Activated B cell treated with CpG ODN at 0.5 μM for 24 hours (primary cell): Measurements from ENCODE around the gene POLR2A. TPM values are rescaled to one million over a fixed set of nuclear protein-coding genes. Genes with fewer than 3 reads are reported as not detected.

ENCODE experiments used
- ATAC-seq: fragments of 200-7000 bp; cut with Tn5 transposase; one replicate; pipeline ENCODE4 v1.10.0; 2021; ENCODE audit warnings: low read depth, mild to moderate bottlenecking, moderate library complexity
- CTCF ChIA-PET: fragments of 350-600 bp; sonication (Branson Sonifier 250); formaldehyde crosslinking; loops from one replicate; lab custom pipeline; 2021; ENCODE audit warnings: antibody characterized with exemption; lab: Charles Lee
- POLR2A ChIA-PET: fragments of 350-600 bp; sonication (Branson Sonifier 250); formaldehyde crosslinking; loops from one replicate; lab custom pipeline; 2021; ENCODE audit warnings: antibody characterized with exemption; lab: Charles Lee
- DNase-seq: peaks from one replicate; pipeline ENCODE4 v3.0.0; 2022
- H3K27ac Mint-ChIP-seq: one replicate; pipeline ENCODE4 v1.8.0; 2020; ENCODE audit warnings: mixed read lengths
- H3K27me3 Mint-ChIP-seq: one replicate; pipeline ENCODE4 v1.8.0; 2021; ENCODE audit warnings: mixed read lengths
- H3K36me3 Mint-ChIP-seq: one replicate; pipeline ENCODE4 v1.8.0; 2021; ENCODE audit warnings: low read depth, mixed read lengths
- H3K4me1 Mint-ChIP-seq: one replicate; pipeline ENCODE4 v1.8.0; 2021; ENCODE audit warnings: mixed read lengths
- H3K4me3 Mint-ChIP-seq: one replicate; pipeline ENCODE4 v1.8.0; 2020; ENCODE audit warnings: mild to moderate bottlenecking, mixed read lengths
- H3K9me3 Mint-ChIP-seq: one replicate; pipeline ENCODE4 v1.8.0; 2020; ENCODE audit warnings: mixed read lengths
- intact Hi-C: fragments of 100-400 bp; cut with micrococcal nuclease; formaldehyde crosslinking; loops from one replicate; pipeline ENCODE4 v1.15.1; 2024
- total RNA-seq: library from RNA; stranded (reverse); gene quantifications from 2 replicates; pipeline ENCODE4 v1.2.3, GENCODE V29; 2022
- TF ChIP-seq, protein P1 (sequence below): fragments of 200-600 bp; IDR thresholded peaks from one replicate; pipeline ENCODE4 v1.8.0; 2022; ENCODE audit warnings: antibody characterized with exemption, mild to moderate bottlenecking

The POLR2A gene
- total RNA-seq, result 148 and 162 TPM in 2 replicates

DNA sequence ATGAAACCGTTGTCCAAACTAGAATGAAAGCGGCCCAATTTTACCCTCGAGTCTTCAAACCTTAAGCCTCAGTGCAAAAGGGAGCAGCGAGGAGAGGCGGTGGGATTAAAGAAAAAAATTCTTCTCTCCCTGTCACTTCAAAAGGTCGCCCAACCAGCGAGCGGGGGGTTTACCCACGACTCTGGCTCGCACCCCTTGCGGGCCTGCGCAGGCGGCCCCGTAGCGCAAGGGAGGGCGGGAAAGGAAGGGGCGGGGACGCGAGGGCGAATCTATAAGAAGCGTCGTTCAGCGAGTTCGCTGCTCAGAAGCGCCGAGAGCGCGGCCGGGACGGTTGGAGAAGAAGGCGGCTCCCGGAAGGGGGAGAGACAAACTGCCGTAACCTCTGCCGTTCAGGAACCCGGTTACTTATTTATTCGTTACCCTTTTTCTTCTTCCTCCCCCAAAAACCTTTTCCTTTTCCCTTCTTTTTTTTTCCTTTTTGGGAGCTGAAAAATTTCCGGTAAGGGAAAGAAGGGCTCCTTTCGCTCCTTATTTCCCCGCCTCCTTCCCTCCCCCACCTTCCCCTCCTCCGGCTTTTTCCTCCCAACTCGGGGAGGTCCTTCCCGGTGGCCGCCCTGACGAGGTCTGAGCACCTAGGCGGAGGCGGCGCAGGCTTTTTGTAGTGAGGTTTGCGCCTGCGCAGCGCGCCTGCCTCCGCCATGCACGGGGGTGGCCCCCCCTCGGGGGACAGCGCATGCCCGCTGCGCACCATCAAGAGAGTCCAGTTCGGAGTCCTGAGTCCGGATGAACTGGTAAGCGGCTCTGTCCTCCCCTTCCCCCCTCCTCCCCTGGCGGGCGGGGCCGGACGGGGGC is at the start of gene POLR2A:
TSS of gene POLR2A (plus strand) at position 300 of the 852 bp plus-strand sequence.
- DNase-seq (peak; percentile 99), ATAC-seq (peak; percentile 66)
- H3K27me3 Mint-ChIP-seq, result no peaks in the 10 kb centered on the region
- H3K36me3 Mint-ChIP-seq, result peaks cover 44% of the 10 kb centered on the region
- POLR2A ChIA-PET, result interaction anchor here (0.6 to 5.0 kb wide), 67 partner anchors 8 to 1338 kb away, joined by 3 to 87 read pairs (median 5); partner anchors contain the start of genes ACAP1, CD68, CHRNB1 and CTC1
- intact Hi-C loops, result loop anchor here (1.0 to 5.0 kb wide), 16 partner anchors 29 to 359 kb away; partner anchors contain the start of genes CTDNEP1, EIF5A, ELP5 and NEURL4
- H3K4me3 Mint-ChIP-seq, result peak within 1 kb of the TSS; percentile 98
- TF ChIP-seq, protein P1, sequence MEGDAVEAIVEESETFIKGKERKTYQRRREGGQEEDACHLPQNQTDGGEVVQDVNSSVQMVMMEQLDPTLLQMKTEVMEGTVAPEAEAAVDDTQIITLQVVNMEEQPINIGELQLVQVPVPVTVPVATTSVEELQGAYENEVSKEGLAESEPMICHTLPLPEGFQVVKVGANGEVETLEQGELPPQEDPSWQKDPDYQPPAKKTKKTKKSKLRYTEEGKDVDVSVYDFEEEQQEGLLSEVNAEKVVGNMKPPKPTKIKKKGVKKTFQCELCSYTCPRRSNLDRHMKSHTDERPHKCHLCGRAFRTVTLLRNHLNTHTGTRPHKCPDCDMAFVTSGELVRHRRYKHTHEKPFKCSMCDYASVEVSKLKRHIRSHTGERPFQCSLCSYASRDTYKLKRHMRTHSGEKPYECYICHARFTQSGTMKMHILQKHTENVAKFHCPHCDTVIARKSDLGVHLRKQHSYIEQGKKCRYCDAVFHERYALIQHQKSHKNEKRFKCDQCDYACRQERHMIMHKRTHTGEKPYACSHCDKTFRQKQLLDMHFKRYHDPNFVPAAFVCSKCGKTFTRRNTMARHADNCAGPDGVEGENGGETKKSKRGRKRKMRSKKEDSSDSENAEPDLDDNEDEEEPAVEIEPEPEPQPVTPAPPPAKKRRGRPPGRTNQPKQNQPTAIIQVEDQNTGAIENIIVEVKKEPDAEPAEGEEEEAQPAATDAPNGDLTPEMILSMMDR, result no peak
- no peaks in the 10 kb centered on the region for H3K9me3 Mint-ChIP-seq
- H3K4me1 Mint-ChIP-seq, result peaks cover 69% of the 10 kb centered on the region
- H3K27ac Mint-ChIP-seq, result peak within 1 kb of the TSS; percentile 100
- CTCF ChIA-PET, result interaction anchor here (0.9 to 2.4 kb wide), 3 partner anchors 39 to 76 kb away, joined by 3 to 10 read pairs (median 3); no protein-coding TSS in a partner anchor

DNA sequence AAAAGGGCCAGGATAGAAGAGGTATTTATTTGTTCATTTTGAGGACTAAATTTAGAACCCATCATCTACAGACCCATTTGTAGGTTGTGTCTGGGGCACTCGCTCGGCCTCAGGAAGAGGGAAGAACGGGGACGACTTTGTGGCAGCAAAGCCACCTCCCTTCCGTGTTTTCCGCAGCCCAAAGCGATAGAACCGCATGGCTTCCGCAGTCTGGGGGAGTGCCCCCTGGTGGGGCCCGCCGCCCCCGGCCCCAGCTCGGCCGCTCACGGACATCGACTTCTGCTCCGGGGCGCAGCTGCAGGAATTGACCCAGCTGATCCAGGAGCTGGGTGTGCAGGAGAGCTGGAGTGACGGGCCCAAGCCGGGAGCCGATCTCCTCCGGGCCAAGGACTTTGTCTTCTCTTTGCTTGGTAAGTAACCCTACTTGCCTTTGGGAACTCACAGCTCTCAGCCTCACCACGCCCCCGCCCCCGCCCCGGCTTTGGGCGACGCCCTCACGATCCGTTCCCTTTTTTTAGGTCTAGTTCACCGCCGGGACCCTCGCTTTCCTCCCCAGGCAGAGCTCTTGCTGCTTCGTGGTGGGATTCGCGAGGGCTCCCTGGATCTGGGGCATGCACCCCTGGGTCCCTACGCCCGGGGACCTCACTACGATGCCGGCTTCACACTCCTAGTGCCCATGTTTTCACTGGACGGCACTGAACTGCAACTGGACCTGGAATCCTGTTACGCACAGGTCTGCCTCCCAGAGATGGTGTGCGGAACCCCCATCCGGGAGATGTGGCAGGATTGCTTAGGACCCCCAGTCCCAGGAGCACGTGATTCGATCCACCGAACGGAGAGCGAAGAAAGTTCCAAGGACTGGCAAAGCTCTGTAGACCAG is 48.2 kb upstream of the POLR2A start:
- POLR2A ChIA-PET, result interaction anchor here (0.5 to 3.9 kb wide), 32 partner anchors 8 to 390 kb away, joined by 3 to 87 read pairs (median 6); partner anchors contain the start of genes ACAP1, CD68, CHRNB1 and MPDU1

DNA sequence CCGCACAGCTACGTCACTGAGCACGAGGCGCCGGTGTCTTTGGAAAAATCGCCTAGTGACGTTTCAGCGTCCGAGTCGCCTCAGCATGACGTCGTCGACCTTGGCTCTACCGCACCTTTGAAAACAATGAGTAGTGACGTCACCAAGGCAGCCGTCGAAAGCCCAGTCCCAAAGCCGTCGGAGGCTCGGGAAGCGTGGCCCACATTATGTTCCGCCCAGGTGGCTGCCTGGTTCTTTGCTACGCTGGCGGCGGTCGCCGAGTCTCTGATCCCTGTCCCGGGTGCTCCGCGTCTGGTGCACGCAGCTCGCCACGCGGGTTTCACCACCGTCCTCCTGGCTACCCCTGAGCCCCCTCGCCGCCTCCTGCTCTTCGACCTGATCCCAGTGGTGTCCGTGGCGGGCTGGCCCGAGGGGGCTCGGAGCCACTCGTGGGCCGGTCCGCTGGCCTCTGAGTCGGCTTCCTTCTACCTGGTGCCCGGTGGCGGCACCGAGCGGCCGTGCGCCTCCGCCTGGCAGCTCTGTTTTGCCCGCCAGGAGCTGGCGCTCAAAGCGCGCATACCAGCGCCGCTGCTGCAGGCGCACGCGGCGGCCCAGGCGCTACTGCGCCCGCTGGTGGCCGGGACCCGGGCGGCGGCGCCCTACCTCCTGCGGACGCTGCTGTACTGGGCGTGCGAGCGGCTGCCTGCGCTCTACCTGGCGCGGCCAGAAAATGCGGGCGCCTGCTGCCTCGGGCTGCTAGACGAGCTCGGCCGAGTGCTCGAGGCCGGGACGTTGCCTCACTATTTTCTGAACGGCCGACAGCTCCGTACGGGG is 47.4 kb upstream of the POLR2A start:
- Mint-ChIP-seq H3K36me3 (peaks cover 4% of the 10 kb centered on the region), H3K4me1 (peaks cover 52% of the 10 kb centered on the region), H3K4me3 (peak overlapping the region; percentile 94), H3K27ac (peak overlapping the region; percentile 93), H3K27me3 (peaks cover 21% of the 10 kb centered on the region), H3K9me3 (no peaks in the 10 kb centered on the region)
- DNase-seq, result peak; percentile 74
- TF ChIP-seq, protein P1, result no peak
- intact Hi-C loops, result loop anchor here (1.0 to 5.0 kb wide), 3 partner anchors 80 to 389 kb away; no protein-coding TSS in a partner anchor
- POLR2A ChIA-PET, result interaction anchor here (0.9 to 3.9 kb wide), 18 partner anchors 9 to 250 kb away, joined by 3 to 87 read pairs (median 10); partner anchors contain the start of genes ACAP1, CD68, POLR2A and SENP3
- CTCF ChIA-PET, result interaction anchor here (0.8 to 3.0 kb wide), 34 partner anchors 9 to 448 kb away, joined by 3 to 31 read pairs (median 4); partner anchors contain the start of genes CHRNB1, SENP3, SLC2A4 and SLC35G6
- peak; percentile 53 for ATAC-seq

More for the DNA sequence above, 48.2 kb upstream of the POLR2A start:
- intact Hi-C loops, result loop anchor here (1.0 to 5.0 kb wide), 15 partner anchors 19 to 389 kb away; partner anchors contain the start of genes NEURL4, PLSCR3, POLR2A and SENP3
- Mint-ChIP-seq H3K4me3 (peak overlapping the region; percentile 94), H3K36me3 (peaks cover 4% of the 10 kb centered on the region), H3K9me3 (no peaks in the 10 kb centered on the region), H3K27me3 (peaks cover 18% of the 10 kb centered on the region), H3K27ac (peak overlapping the region; percentile 93), H3K4me1 (peaks cover 51% of the 10 kb centered on the region)
- ATAC-seq (peak; percentile 32), DNase-seq (peak; percentile 66)
- TF ChIP-seq, protein P1, result no peak
- CTCF ChIA-PET, result interaction anchor here (0.6 to 3.0 kb wide), 24 partner anchors 9 to 449 kb away, joined by 3 to 31 read pairs (median 5); partner anchors contain the start of genes CHRNB1, SENP3, SLC2A4 and SLC35G6

DNA sequence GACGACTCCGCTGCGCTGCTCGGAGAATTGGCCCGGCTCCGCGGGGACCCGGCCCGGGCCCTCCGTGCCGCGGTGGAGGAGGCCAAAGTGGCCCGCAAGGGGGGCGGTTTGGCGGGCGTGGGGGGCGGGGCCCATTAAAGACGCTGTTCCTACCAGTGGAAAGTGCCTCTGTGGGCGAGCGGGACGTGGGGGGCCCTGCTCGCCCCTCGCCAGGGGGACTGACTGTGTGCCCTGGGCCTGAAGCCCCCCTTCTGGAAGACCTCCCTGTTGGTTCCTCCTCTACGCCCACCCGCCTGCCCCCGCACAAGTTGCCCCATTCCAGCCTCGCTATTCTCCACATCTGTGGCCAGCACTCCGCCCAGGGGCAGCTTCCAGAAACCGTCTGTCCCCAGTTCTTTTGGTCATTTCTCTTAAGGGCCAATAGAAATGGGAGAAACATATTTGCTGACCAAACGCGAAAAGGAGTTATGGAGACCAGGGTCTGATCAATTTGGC is 46.8 kb upstream of the POLR2A start:
- DNase-seq, result no peak
- TF ChIP-seq, protein P1, result no peak
- intact Hi-C loops, result loop anchor here (1.0 to 5.0 kb wide), 3 partner anchors 81 to 390 kb away; no protein-coding TSS in a partner anchor
- Mint-ChIP-seq H3K27me3 (peaks cover 26% of the 10 kb centered on the region), H3K4me3 (peak overlapping the region; percentile 58), H3K9me3 (no peaks in the 10 kb centered on the region), H3K4me1 (peaks cover 52% of the 10 kb centered on the region), H3K36me3 (peaks cover 4% of the 10 kb centered on the region), H3K27ac (no peak overlapping the region)
- POLR2A ChIA-PET, result interaction anchor here (1.2 to 3.9 kb wide), 14 partner anchors 8 to 249 kb away, joined by 3 to 87 read pairs (median 14); partner anchors contain the start of genes ACAP1, MPDU1, POLR2A and SENP3
- no peak for ATAC-seq
- CTCF ChIA-PET, result interaction anchor here (0.8 to 3.0 kb wide), 26 partner anchors 8 to 392 kb away, joined by 3 to 31 read pairs (median 6); partner anchors contain the start of genes CHRNB1, SENP3, SLC2A4 and SOX15
